Right atrium auricular region (tissue), 2 donors: ENCODE results near the gene C22orf39. TPM values are rescaled to one million over a fixed set of nuclear protein-coding genes. Genes with fewer than 3 reads are reported as not detected.
A peak's percentile ranks its signal among the peaks of the same experiment; 100 is the strongest.

Experiments
- DNase-seq: peaks from one replicate; pipeline ENCODE4 v3.0.0-alpha.2; 2019; ENCODE audit warnings: low spot score
- H3K27ac ChIP-seq, 2 donors: fragments of 200-600 bp; sonication (generic); 1 replicate in 1 of 2; 2 replicates in 1 of 2; pipeline ENCODE4 v1.5.1; 2016 to 2019
- H3K27me3 ChIP-seq, 2 donors: fragments of 200-600 bp; sonication (generic); one replicate each; pipeline versions ENCODE4 v1.5.1 to v1.6.0; 2017 to 2019
- H3K36me3 ChIP-seq: fragments of 200-600 bp; sonication (generic); one replicate; pipeline ENCODE4 v1.5.1; 2016
- H3K4me1 ChIP-seq, 2 donors: fragments of 200-600 bp; sonication (generic); one replicate each; pipeline versions ENCODE4 v1.5.1 to v1.6.0; 2017 to 2019
- H3K4me3 ChIP-seq, 2 donors: fragments of 200-600 bp; sonication (generic); 1 replicate in 1 of 2; 2 replicates in 1 of 2; pipeline ENCODE4 v1.5.1; 2017 to 2019; ENCODE audit warnings: mild to moderate bottlenecking in 1 of 2, moderate library complexity in 1 of 2
- H3K9me3 ChIP-seq, 2 donors: fragments of 200-600 bp; sonication (generic); one replicate each; pipeline ENCODE4 v1.5.1; 2019
- CTCF ChIP-seq, 2 donors: fragments of 200-600 bp; sonication (generic); IDR thresholded peaks; one replicate each; pipeline ENCODE4 v1.5.1; 2019; ENCODE audit warnings: antibody characterized with exemption in 2 of 2
- total RNA-seq, 2 donors: library from RNA; depleted of rRNA; stranded (reverse); fragments of >200 nt; gene quantifications; one replicate each; pipeline ENCODE4 v1.1.0, GENCODE V29; 2016

Gene C22orf39
- total RNA-seq, 2 donors from 2014 or later: 61.0 to 68.7 TPM

GRCh38 chr22:19429950-19430889 lies 17.3 kb downstream of the C22orf39 start:
- peak overlapping the region; percentile 18 to 82 for H3K27ac ChIP-seq
- no peak for DNase-seq
- no peaks in the 10 kb centered on the region for H3K27me3 ChIP-seq
- H3K4me3 ChIP-seq: peak overlapping the region; percentile 84 to 92
- TF ChIP-seq CTCF (IDR thresholded peaks at IDR 0.05): no peak
- peaks cover 0 to 27% of the 10 kb centered on the region in 2 donors for H3K4me1 ChIP-seq
- peaks cover 8% of the 10 kb centered on the region for H3K36me3 ChIP-seq
- H3K9me3 ChIP-seq: no peaks in the 10 kb centered on the region

- no peak for TF ChIP-seq CTCF (IDR thresholded peaks at IDR 0.05)
- no peaks in the 10 kb centered on the region for H3K36me3 ChIP-seq
- no peak overlapping the region for H3K4me3 ChIP-seq
- no peaks in the 10 kb centered on the region for H3K27me3 ChIP-seq
- H3K4me1 ChIP-seq: peaks cover 0 to 8% of the 10 kb centered on the region in 2 donors
- H3K27ac ChIP-seq: no peak overlapping the region
- no peak for DNase-seq
- H3K9me3 ChIP-seq: no peaks in the 10 kb centered on the region
These were observed 23.4 kb downstream of the C22orf39 start for GRCh38 chr22:19424186-19424500.

DNA sequence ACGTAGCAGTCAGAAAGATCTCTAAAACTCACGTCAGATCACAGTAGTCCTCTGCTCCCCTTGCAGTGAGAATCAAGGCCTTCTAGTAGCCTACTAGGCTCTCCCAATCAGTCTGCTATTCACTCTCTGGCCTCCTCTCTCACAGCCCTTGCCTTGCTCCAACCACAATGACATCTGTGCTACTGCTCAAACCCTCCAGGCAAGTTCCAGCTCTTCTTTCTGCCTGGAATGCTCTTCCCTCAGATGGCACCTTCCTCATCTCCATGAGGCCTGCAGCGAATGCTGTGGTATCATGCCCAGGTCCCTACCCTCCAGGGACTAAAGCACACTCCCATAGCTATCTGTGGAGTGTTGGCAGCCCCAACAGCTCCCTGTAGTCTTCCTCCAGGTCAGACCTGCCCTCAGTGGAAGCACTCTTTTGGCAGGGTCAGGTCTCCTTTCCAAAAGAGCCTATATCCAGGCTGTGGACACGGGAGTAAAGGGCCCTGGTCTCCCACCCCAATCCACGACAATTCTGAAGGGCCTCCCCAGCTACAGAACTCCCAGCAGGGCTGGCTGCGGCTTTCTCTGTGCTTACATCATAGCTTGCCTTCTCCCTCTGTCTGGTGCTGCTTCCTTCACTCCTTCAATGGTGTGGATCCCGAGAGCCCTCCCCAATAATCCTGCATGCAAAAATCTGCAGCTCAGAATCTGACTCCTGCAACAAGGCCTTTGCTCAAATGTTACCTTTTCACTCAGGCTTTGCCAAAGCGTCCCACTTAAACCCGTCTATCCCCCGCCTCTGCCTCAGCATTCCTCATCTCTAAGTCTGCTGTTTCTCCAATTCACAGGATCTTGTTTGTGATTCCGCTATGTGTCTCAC lies 24.8 kb downstream of the C22orf39 start:
- Histone ChIP-seq H3K9me3 (no peaks in the 10 kb centered on the region), H3K4me3 (no peak overlapping the region), H3K27me3 (no peaks in the 10 kb centered on the region), H3K27ac (no peak overlapping the region), H3K4me1 (peaks cover 0 to 9% of the 10 kb centered on the region in 2 donors), H3K36me3 (no peaks in the 10 kb centered on the region)
- no peak for DNase-seq
- TF ChIP-seq CTCF (IDR thresholded peaks at IDR 0.05): no peak

DNA sequence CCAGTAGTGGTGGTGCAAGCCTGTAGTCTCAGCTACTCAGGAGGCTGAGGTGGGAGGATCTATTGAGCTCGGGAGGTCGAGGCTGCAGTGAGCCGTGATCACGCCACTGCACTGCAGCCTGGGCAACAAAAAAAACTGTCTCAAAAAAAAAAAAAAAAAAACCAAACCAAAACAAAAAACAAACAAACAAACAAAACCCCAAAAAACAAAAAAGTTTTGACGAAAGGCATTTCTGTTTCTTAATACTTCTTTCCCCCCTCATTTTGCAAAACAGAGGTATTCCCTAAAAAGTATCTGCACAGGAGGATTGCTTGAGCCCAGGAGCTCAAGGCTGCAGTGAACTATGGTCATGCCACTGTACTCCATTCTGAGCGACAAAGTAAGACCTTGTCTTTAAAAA lies 27.2 kb downstream of the C22orf39 start:
- no peaks in the 10 kb centered on the region for H3K36me3 ChIP-seq
- no peaks in the 10 kb centered on the region for H3K9me3 ChIP-seq
- no peak for TF ChIP-seq CTCF (IDR thresholded peaks at IDR 0.05)
- no peaks in the 10 kb centered on the region for H3K27me3 ChIP-seq
- no peak for DNase-seq
- H3K4me1 ChIP-seq: peaks cover 0 to 9% of the 10 kb centered on the region in 2 donors
- no peak overlapping the region for H3K4me3 ChIP-seq
- H3K27ac ChIP-seq: no peak overlapping the region

DNA sequence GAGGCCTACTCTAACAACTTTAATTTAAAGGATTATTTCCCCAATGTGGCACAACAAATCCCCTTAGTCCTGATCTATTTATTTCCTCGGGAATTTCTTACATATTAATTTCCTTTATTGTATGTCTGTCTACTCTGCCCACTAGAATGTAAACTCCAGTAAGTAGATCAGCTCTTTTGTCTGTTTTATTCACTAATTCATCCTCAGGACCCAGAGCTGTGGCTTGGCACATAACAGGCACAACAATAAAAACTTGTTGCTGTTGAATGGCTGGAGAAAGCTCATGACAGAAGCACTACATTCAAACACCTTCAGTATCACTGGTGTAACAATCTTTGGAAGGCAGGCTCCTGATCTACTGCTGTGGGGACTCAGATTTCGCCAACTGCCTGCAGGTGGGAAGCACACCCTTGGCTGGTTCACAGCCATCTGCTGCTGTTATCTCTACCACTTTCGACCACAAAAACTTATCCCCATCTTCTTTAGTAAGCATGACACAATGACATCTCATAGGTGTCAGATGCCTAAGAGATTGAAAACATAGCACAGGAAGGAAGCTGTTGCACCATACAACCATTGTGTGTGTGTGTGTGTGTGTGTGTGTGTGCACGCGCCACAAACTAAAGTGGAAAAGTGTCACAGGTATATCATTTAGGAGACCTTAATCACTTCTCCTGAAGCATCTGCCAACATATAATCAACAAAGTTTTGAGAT lies 27.9 kb downstream of the C22orf39 start:
- peaks cover 0 to 9% of the 10 kb centered on the region in 2 donors for H3K4me1 ChIP-seq
- no peak for DNase-seq
- H3K9me3 ChIP-seq: no peaks in the 10 kb centered on the region
- no peaks in the 10 kb centered on the region for H3K27me3 ChIP-seq
- no peak for TF ChIP-seq CTCF (IDR thresholded peaks at IDR 0.05)
- no peak overlapping the region for H3K4me3 ChIP-seq
- no peak overlapping the region for H3K27ac ChIP-seq
- H3K36me3 ChIP-seq: no peaks in the 10 kb centered on the region
